Measurements from ENCODE around the gene SLC22A12. TPM values are rescaled to one million over a fixed set of nuclear protein-coding genes. Genes with fewer than 3 reads are reported as not detected.

SLC22A12 gene
- total and polyA plus RNA-seq, 2 of the 8 experiments (the other 6 are each of a cell fraction or from before 2014, with no cell fraction given) = not detected

GRCh38 chr11:64556044-64556720 is 34.8 kb upstream of the SLC22A12 start:
- no peaks in the 10 kb centered on the region; a peak in 3 of 7 replicates for H3K27me3 ChIP-seq (replicated peaks in 1 of 4; ENCODE audit: control insufficient read depth in 3 of 4, extremely low read depth in 1 of 4, insufficient read depth in 3 of 4, low read length in 3 of 4)
- FAIRE-seq (no peak), DNase-seq (ENCODE audit: low read depth in 1 of 2, low spot score in 2 of 2) (no peak)
- no peak overlapping the region for H3K18ac ChIP-seq (ENCODE audit: extremely low read depth, low read length)
- no peak overlapping the region for H3K4me2 ChIP-seq (ENCODE audit: insufficient read depth in 1 of 2, low read depth in 2 of 2, low read length in 2 of 2)
- H3K23me2 ChIP-seq (ENCODE audit: low read depth, low read length) = peaks cover 3% of the 10 kb centered on the region; the same call in 1 of the 2 replicates
- POLR2A ChIA-PET (ENCODE audit: partially characterized antibody) = no interaction called here
- WGBS, 2 experiments (ENCODE audit: extremely low coverage in 1 of 2, insufficient coverage in 1 of 2, insufficient read length in 1 of 2, insufficient replicate concordance in 2 of 2, low coverage in 1 of 2, low lambda C conversion rate in 2 of 2, missing lambda C conversion rate in 1 of 2) = 90% methylated on average over 16 of the region's 26 CpGs; no CpG with 5 or more reads in 1 of the 2 experiments
- H3K79me2 ChIP-seq (ENCODE audit: control insufficient read depth in 1 of 2, insufficient read depth in 2 of 2, low read length in 2 of 2) = no peaks in the 10 kb centered on the region
- peak overlapping the region; percentile 50; the same call in 1 of the 2 replicates for H2BK12ac ChIP-seq (ENCODE audit: low read depth, low read length)
- H3K36me3 ChIP-seq (ENCODE audit: control insufficient read depth in 2 of 4, insufficient read depth in 4 of 4, low read length in 3 of 4) = no peaks in the 10 kb centered on the region
- no peak overlapping the region for H2BK15ac ChIP-seq (ENCODE audit: low read length)
- no peak overlapping the region for H3K9ac ChIP-seq (replicated peaks in 1 of 4; ENCODE audit: extremely low read depth in 1 of 4, low read depth in 3 of 4, low read length in 3 of 4)
- H2BK5ac ChIP-seq (ENCODE audit: low read depth, low read length) = no peak overlapping the region
- H3K4me1 ChIP-seq (replicated peaks in 1 of 4; ENCODE audit: control insufficient read depth in 3 of 4, insufficient read depth in 4 of 4, low read length in 3 of 4) = peaks cover 0 to 26% (median 20%) of the 10 kb centered on the region in 4 experiments; a peak in 6 of 7 replicates
- no peaks in the 10 kb centered on the region for H3K79me1 ChIP-seq (ENCODE audit: low read depth, low read length)
- no peak overlapping the region for H3K4me3 ChIP-seq (ENCODE audit: extremely low read depth in 1 of 4, insufficient read depth in 2 of 4, low read depth in 3 of 4, low read length in 4 of 4)
- no peak overlapping the region for H4K91ac ChIP-seq (replicated peaks; ENCODE audit: insufficient read length, low read length)
- no peak overlapping the region for H2AK5ac ChIP-seq (ENCODE audit: low read depth, low read length)
- H4K20me1 ChIP-seq (replicated peaks in 1 of 2; ENCODE audit: control insufficient read depth in 1 of 2, insufficient read depth in 2 of 2, low read length in 2 of 2) = peaks cover 0 to 2% of the 10 kb centered on the region in 2 experiments
- no peak overlapping the region for H3K4ac ChIP-seq (replicated peaks; ENCODE audit: insufficient read length, low read depth, low read length)
- H2BK120ac ChIP-seq (replicated peaks; ENCODE audit: low read depth, low read length) = no peak overlapping the region
- no peak overlapping the region for H3K23ac ChIP-seq (ENCODE audit: insufficient read length)
- no peaks in the 10 kb centered on the region for H3K9me3 ChIP-seq (ENCODE audit: insufficient read depth in 2 of 2, low read depth in 1 of 2, low read length in 1 of 2)
- H4K5ac ChIP-seq (ENCODE audit: insufficient read length, low read depth, low read length) = no peak overlapping the region
- CTCF ChIA-PET (ENCODE audit: partially characterized antibody) = no interaction called here
- no peak overlapping the region for H3K14ac ChIP-seq (ENCODE audit: insufficient read length)
- no peak overlapping the region for H2AFZ ChIP-seq (ENCODE audit: low read length)
- peak overlapping the region; percentile 20; the same call in 1 of the 2 replicates for H4K8ac ChIP-seq (ENCODE audit: extremely low read depth, insufficient read depth, low read length)
- no peak overlapping the region for H3K56ac ChIP-seq (replicated peaks; ENCODE audit: insufficient read length, low read depth, low read length)
- 0 out of 2 replicates have a peak overlapping the region, but pooled peaks have one; percentile 72 for H2BK20ac ChIP-seq (ENCODE audit: low read length)
- no peak overlapping the region for H3K27ac ChIP-seq (ENCODE audit: low read depth, low read length)
- TF ChIP-seq KDM5A (IDR thresholded peaks at IDR 0.05; ENCODE audit: low read length) = no peak
- TF ChIP-seq JUND (IDR thresholded peaks at IDR 0.05; ENCODE audit: low read length) = no peak
- no peak for TF ChIP-seq RBBP5 (IDR thresholded peaks at IDR 0.05; ENCODE audit: borderline replicate concordance, low read depth, low read length)
- no peak for TF ChIP-seq CTCF (IDR thresholded peaks at IDR 0.05; ENCODE audit: control extremely low read depth in 1 of 3, insufficient read depth in 1 of 3, low read depth in 1 of 3, low read length in 3 of 3)
- no peak for TF ChIP-seq HDAC6 (IDR thresholded peaks at IDR 0.05; ENCODE audit: low read depth, low read length)
- TF ChIP-seq TEAD4 (IDR thresholded peaks at IDR 0.05; ENCODE audit: low read depth, low read length) = no peak
- TF ChIP-seq RXRA (IDR thresholded peaks at IDR 0.05; ENCODE audit: insufficient read depth, low read depth, low read length) = no peak
- no peak for TF ChIP-seq ZNF274 (IDR thresholded peaks at IDR 0.05; ENCODE audit: borderline replicate concordance, extremely low read depth, low read length)
- TF ChIP-seq BRCA1 (IDR thresholded peaks at IDR 0.05; ENCODE audit: low read depth, low read length) = no peak
- TF ChIP-seq POU5F1 (IDR thresholded peaks at IDR 0.05; ENCODE audit: low read depth, low read length) = no peak

All from H1 (cell line).